NCI-H187 treated with DMSO at 0.1 percent for 48 hours (cell line): ENCODE measurements around the gene LMNTD2.

ENCODE experiments used
- DNase-seq: peaks from one replicate; lab custom pipeline; 2025; lab: John Stamatoyannopoulos, UW

The LMNTD2 gene

DNA sequence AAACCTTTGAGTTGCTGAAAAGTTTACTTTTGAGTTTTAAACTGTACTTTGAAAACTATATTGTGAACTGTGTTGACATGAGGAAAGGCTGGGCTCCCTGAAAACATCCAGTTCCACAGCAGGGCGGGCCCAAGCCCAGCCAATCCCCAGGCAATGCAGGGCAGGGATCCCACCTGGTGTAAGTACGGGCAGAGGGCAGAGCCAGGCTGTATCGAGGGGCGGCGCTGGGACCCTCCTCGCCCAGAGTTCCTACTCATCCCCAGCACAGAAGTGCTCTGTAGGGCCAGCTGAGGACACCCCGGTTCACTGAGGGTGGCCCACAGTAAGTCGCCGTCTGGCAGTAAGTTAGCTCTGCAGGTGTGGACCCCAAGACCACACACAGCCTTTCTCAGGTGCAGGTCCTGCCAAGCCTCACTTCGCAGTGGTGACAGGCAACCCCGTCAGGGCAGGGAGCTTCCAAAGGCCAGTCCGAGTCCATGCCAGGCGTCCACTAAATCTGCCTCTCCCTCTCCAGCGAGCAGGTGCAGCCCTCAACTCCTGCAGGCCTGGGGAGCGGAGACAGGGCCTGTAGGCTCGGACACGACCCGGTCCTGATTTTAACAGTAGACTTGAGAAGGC, 6.6 kb upstream of the LMNTD2 start:
- no peak for DNase-seq

DNA sequence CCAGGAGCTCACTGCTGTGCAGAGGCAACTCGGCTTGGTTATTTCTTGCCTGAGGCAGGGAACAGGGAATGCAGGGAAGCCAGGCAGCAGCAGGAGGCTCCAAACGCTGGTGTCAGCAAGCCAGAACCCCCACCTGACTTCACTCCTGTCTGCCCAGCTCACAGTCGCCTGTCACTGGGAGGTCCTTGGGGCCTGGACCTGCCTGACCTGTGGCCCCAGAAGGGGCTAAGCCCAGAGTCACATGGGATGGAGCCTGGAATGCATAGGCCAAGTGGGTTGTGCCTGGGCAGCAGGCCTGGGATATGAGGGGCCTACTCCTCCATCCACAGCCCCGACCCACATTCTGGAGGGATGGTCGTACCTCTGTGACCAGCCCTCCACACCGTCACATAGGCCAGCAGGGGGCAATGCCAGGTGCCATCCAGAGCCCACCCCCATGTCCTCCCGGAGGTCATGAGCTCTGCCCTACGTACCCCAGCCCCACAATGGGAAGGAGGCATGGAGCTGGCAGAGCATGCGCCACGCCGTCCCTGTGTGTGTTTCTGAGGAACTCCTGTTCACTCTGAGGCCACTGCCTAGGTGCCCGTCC, 5.5 kb upstream of the LMNTD2 start:
- DNase-seq: no peak

DNA sequence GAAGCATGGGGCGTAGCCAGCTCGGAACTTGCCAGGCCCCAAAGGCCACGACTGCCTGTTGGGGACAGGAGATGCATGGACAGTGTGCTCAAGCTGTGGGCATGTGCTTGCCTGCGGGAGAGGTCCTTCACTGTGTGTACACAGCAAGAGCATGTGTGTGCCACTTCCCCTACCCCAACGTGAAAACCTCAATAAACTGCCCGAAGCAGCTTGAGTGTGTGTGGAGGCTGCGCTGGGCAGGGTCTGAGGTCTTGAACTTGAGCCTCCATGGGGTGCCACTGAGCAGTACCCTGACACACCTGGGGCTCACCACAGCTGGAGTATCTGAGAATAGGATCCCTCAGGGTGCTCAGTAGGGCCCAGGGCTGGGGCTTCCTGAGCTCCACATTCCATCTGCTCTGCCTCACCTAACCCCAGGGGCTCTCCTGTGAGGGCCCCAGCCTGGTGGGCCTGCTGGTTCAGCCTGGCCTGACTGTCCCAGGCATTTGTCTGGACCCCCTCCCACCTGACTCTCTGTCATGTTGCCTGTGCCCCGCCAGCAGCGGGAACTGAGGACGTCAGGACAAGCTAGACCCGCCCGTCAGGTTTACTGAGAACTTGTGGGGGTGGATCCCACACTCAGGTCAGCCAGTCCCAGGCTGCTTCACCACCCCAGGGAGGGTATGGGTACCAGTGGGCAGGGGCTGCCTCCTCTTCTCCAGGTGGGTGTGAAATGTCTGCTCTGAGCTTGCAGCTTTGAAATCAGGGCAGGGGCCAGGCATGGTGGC, 3.5 kb upstream of the LMNTD2 start:
- no peak for DNase-seq

DNA sequence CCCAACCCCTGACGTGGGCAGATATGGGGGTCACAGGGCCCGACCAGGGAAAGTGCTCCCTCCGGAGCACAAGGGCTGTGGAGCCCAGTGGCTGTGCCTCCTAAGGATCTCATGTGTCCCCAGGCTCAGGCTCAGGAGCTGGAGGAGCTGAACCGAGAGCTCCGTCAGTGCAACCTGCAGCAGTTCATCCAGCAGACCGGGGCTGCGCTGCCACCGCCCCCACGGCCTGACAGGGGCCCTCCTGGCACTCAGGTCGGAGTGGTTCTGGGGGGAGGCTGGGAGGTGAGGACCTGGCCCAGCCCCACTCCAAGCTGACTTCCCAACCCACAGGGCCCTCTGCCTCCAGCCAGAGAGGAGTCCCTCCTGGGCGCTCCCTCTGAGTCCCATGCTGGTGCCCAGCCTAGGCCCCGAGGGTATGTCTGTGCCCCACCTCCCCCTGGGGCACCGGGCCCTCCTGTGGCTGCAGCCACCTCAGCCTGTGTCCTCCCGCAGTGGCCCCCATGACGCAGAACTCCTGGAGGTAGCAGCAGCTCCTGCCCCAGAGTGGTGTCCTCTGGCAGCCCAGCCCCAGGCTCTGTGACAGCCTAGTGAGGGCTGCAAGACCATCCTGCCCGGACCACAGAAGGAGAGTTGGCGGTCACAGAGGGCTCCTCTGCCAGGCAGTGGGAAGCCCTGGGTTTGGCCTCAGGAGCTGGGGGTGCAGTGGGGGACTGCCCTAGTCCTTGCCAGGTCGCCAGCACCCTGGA, 2.7 kb upstream of the LMNTD2 start:
- no peak for DNase-seq

DNA sequence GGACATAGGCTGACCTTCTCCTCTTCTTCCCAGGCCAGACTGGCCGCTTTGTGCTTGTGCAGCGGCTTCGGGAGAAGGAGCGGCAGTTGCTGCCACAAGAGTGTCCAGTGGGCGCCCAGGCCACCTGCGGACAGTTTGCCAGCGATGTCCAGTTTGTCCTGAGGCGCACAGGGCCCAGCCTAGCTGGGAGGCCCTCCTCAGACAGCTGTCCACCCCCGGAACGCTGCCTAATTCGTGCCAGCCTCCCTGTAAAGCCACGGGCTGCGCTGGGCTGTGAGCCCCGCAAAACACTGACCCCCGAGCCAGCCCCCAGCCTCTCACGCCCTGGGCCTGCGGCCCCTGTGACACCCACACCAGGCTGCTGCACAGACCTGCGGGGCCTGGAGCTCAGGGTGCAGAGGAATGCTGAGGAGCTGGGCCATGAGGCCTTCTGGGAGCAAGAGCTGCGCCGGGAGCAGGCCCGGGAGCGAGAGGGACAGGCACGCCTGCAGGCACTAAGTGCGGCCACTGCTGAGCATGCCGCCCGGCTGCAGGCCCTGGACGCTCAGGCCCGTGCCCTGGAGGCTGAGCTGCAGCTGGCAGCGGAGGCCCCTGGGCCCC, 1.6 kb upstream of the LMNTD2 start:
- DNase-seq: no peak

DNA sequence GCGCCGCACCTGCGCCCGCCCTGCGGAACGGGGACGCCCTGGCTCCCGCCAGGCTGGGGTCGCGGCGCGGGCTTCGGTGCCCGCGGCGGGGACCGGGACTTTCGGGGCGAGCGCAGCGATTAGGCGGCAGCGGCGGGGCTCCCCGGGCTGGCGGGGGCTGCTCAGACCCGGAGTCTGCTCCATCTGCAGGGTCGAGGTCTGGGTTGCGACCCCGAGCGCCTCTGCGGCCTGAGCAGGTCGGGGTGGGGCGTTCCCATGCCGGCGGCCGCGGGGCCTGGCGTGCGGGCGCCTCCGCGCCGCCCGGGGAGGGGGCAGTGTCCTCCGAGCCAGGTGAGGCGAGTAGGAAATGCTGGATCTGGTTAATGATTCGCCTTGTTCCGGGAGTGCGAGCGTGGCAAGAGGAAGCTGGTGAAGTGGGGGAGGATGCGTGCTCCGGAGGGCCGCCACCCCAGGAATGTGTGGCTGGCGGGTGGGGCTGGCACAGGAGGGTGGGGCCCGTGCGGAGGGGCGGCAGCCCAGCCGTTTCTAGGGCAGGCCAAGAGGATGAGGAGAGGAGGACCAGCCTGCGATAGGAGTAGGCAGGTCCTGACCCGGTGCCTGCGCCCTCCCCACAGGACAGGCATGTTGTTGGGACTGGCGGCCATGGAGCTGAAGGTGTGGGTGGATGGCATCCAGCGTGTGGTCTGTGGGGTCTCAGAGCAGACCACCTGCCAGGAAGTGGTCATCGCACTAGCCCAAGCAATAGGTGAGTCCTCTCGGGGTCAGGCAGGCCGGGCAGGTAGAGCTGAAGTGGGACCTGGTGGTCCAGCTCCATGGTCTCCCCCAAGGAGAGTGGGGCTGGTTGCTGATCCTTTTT, 838 bp upstream of the LMNTD2 start:
- DNase-seq: no peak

DNA sequence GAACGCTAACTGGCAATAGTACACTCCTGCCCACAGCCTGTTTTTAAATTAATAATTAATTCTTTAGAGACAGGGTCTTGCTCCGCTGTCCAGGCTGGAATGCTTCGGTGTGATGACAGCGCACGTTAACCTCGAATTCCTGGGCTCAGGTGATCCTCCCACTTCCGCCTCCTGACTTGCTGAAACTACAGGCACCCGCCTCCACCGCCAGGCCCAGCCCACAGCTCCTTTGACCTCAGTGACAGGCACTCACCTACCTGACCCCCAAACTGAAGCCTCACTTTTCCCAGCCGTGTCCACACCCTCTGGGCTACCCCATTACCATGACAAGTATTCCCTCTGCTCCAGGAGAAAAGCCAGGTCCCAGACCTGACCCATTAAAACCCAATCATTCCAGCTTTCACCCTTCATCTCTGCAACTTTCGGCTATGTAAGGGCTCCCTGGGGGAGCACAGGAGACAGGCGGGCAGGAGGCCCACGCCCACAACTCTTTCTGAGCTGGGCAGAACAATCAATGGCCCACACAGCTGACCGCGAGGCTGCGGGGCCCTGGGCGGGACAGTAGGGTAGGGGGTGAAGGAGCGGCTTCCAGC, 730 bp downstream of the LMNTD2 start:
- no peak for DNase-seq

DNA sequence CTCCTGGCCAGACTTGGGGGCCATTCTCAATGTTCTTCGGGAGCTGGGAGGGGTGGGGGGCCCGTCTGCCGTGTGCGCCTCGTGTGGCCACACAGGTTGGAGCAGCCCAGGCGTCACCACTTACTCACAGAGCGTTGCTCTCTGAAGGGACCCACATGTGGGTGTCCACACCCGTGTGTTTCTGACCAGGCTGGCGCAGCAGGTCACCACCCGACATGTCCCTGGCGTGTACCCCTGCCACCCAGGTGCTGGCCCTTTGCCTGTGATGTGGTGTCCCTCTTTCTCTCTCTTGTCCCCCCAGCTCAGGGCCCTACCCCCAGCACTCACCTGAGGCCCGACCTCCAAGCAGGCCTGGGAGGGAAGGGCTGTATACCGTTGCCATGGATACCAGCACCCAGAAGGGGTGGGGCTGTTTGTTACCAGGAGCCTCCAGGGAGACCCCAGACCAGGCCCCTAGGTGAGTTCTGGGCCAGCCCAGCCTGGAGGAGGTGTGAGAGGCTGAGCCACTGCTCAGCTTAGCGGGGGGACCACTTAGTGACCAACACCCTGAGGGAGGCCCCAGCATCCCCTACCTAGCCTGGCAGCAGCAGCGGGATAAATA, 1.4 kb downstream of the LMNTD2 start:
- DNase-seq: no peak

DNA sequence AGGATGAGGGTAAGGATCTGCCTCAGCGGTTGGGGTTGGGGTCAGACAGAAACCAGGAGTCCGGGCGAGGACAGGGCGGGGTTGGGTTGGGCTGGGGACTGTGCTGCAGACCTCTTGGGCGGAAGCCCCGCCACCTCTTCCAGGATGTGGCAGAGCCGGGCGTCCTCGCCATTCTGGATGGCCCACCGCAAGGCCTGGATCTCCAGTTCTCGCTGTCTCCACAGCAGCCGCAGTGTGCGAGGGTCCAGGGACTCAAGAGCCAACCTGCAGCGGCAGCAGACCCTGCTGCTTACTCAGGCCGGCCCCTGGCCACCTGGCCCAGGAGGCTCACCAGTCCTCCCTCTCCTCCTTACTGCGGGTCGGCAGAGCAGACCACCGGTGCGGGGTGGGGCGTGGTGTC, 2.0 kb downstream of the LMNTD2 start:
- DNase-seq: no peak

DNA sequence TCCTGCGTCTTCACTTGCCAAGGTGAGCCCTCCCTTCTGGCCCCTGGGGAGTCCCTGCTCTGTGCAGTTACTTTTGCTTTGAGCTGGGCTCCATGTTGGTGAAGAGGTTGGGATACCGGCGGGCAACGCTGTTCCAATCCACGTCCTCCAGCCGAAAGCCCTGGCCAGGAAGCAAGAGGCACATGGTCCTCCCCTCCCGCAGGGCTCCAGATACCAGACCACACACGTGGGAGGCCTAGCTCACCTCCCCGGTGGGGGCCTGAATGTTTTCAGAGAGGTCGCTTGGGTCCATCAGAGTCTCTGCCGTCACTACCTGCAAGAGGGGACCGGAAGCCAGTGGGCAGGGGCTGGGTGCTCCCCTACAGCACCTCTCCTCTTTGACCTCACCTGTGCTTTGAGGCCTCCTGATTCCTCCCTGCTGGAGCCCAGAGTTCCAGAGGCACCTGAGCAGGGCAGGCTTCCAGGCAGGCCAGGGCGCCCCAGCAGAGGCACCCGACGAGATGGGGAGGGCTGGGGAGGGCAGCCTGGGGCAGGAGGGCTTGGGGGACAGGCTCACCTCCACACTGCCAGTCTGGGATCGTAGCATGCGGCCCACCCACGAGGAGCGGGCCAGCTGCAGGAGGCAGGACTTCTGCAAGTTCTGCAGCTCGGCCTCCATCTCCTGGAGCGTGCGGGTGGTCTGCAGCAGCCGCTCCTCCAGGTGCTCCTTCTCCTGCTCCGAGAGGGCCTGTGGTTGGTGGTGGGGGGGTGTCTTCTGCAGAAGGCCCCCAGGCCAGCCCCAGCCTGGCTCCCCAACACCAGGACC, 3.0 kb downstream of the LMNTD2 start:
- DNase-seq: no peak

DNA sequence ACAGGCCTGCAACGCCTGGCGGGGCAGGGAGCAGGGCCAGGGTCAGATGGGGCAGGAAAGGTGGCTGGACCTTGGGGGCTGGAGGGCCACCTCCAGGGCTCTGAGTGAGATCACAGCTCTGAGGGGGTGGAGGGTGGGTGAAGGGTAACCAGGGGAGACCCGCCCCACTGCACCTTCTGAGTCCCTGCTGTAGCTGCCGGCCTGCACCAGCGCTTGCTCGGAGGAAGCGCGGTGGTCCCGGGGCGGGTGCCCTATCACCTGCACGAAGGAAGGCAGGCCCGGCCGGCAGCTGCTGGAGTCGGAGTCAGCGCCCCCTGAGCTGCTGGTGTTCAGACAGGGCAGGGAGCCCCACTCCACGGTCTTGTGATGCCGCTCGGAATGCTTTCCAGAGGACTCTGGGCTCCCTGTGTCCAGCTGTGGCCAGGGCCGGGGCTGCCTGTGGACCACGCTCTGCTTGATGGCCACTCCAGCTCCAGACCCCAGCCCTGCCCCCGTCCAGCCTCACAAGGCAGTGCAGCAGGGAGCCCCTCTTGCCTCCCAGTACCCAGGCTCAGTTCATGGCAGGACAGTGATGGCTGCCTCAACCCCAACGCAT, 3.8 kb downstream of the LMNTD2 start:
- DNase-seq: no peak

DNA sequence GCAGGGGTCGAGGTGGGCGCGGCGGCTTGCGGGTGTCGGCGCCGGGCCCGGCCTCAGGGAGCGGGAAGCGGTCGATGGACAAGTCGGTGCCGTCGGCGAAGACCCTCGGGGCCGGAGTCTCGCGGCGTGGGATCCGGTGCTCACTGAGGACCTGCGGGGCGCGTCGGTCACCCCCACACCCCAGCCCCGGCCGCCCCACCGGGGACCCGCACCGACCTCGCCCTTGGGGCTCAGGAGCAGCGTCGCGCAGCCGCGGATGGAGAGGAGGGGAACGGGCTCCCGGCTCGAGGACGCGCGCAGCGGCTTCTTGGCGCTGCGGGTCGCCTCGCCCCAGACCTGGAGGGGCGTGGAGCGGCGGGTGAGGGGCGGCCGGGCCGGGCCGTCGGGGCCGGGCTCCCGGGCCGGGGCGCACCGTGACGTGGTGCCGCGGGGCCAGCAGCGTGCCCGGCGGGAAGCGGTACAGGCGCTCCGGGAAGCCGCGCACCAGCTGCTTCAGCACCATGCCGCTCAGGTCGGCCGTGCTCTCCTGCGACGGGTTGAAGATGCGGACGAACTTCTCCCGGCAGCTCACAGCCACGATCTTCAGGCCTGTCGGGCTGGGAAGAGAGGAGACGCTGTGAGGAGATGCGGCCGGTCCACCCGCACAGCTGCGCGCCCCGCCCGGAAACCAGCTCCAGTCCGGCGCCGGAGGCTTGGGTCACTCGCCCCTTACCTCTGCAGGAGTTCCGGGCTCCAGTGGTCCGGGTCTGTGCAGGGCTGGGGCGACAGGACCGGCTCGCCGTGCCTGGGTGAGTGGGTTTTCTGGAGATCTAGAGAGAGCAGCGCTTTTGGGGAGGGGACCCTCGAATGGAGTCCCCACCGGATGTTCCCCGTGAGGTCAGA, 4.5 kb downstream of the LMNTD2 start:
- no peak for DNase-seq

DNA sequence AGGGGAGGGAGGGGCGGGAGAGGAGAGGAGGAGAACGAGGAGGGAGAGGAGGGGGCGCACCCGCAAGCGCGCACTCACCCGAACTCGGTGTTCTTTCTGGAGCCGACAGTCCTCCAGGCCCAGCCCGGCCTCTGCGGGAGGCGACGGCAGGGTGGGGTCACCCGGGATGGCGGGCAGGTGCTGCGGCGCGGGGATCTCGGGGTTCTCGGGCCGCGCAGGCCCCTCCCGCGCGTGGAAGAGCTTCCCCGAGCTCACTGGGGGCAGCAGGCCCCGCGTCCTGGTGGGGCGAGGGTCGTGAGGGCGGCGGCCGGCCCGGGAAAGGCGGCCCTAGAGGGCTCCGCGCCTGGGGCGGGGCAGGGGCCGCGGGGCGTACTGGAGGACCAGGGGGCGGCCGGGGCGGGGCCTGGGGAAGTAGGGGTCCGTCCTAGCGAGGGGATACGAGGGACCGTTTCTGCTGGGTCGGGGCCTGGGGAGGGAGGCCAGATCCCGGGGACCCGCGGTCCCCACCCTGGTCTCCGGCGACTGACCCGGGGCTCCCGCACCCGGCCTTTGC, 5.2 kb downstream of the LMNTD2 start:
- DNase-seq: no peak

DNA sequence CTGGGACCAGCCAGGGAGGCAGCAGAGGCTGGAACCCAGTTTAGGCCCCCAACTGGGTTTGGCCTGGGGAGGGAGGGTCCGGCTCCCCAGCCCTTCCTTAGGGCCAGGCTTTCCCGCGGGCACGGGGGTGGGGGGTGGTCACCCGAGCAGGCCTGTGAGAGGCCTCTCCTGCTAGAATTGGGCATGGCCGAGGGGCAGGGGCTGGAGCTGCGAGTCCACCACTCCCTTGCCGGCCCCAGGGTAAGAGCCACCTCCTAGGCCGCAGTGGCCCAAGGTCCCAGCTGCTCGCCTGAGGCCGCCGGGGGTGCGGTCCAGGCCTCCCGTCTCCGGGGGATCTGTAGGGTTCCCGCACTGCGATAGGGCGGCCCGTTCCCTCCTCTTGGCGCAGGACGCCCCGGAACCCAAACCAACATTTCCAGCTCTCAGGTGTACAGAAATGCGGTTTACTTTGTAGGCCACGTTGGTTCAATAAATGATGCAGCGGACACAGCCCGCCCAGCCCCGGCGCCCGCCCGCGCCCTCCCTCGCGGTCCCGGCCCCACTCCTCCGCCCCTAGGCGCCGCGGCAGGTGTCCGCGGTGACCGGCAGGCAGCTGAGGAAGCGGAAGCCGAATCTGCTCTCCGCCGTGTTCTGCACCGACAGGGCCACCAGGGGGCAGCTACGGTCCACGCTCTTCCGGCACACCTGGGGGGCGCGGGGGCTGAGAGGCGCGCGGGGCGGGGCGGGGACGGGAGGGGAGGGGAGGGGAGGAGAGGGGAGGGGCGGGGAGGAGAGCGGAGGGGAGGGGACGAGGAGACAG, 5.9 kb downstream of the LMNTD2 start:
- DNase-seq: no peak

DNA sequence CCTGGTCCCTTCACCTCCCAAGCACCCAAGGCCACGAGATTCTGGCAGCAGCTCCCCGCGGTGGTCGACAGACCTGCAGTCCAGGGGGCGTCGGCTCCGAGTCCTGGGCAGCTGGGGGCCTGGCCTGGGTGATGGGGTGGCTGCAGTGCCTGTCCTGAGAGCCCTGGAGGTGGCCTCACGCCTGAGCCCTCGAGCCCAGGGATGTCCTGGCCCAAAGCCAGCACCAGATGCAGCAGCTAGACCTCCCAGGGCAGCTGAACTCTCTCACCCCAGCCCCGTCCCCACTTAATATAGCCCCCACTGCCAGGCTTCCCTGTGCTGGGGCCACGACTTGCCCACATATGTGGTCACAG, 6.6 kb downstream of the LMNTD2 start:
- DNase-seq: no peak

DNA sequence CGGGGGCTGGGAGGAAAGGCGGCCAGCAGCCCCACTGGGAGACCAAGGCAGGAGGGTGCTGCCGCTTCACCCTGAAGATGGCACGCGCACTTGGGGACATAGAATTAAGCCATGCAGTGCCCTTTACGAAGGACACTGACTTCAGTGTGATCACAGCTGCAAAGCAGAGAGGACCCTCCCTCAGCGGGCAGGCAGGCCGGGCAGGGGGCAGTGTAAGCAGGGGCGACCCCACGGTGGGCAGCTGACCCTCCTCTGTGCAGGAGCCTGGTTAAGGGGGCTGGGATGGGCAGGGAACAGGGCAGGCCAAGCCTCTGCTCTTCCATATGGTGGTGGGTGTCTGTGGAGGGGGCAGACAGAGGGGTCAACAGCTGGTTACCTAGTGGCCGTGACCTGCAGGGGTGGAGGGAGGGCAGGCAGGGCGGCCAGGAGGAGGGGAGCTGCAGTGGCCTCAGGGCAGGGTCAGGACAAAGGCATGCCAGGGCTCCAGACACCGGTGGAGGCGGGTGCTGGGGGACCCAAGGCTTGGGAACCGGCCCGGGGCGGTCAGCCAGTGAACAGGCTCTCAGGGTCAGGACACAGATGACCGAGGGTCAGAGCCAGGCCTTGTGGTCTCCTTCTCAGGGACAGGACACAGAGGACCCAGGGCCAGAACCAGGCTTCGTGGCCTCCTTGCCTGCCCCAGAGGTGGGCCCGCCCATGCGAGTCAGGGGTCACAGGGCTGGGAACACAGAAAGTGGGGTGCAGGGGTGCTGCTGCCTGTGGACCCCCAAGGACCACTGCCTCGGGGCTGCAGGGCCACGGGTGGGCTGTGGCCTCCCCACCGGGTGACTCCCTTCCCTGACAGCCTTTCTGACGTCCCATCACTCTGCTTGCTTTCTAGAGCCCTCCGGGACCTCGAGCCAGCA, 7.2 kb downstream of the LMNTD2 start:
- DNase-seq: no peak
